Measurements from ENCODE around the gene MYOD1.

MYOD1 gene

DNA sequence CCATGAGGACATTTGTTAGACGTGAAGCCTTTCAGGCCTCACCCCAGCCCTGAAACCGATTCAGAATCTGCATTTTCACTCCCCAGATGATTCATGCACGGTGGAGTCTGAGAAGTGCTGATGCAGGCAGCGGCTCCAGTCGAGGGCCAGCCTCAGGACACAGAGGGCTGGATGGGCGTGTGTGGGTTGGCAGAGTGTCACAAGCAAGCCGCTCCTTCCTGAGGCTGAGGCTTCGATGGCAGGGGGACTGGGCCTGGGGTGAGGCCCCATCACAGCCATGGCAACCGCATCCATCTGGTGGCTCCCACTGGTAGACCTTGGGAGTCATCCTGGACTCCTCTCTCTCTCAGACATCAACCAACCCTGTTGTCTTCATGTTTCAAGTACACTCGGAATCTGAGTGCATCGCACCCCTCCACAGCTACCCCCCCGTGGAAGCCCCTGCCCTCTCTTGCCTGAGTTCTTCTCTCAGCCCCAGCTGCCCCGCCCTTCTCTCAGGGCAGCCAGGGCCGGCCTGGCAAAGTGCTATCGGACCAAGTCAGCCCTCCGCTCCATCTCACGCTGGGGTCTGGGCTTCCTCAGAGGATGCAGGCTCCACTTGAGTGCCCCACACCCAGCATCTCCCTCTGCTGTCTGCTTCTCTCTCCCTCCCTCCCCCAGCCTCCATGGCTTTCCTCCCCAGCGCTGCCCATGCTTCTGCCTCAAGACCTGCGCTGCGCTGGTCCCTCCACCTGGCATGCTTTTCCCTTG, 25.8 kb downstream of the MYOD1 start:
- Histone ChIP-seq H3K4me3 (no peak overlapping the region), H3K27ac (no peak overlapping the region)

DNA sequence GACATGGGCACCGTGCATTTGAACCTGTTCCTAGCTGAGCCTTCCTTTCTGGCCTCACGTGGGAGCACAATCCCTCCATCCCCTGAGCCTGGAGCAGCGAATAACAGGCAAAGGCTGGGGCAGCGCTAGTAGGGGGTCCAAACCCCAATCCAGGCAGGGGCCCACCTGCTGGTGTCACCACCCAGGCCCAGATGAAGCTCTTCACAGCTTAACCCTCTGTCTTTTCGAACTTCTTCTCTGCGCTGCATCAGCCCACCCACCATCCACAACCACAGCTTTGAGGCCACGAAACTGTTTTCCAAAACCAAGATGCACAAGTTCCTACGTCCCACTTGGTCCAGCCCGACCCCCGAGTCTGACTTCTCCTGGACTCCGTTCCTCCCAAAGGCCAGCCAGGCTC, 26.7 kb downstream of the MYOD1 start:
- Histone ChIP-seq H3K27ac (no peak overlapping the region), H3K4me3 (no peak overlapping the region)

DNA sequence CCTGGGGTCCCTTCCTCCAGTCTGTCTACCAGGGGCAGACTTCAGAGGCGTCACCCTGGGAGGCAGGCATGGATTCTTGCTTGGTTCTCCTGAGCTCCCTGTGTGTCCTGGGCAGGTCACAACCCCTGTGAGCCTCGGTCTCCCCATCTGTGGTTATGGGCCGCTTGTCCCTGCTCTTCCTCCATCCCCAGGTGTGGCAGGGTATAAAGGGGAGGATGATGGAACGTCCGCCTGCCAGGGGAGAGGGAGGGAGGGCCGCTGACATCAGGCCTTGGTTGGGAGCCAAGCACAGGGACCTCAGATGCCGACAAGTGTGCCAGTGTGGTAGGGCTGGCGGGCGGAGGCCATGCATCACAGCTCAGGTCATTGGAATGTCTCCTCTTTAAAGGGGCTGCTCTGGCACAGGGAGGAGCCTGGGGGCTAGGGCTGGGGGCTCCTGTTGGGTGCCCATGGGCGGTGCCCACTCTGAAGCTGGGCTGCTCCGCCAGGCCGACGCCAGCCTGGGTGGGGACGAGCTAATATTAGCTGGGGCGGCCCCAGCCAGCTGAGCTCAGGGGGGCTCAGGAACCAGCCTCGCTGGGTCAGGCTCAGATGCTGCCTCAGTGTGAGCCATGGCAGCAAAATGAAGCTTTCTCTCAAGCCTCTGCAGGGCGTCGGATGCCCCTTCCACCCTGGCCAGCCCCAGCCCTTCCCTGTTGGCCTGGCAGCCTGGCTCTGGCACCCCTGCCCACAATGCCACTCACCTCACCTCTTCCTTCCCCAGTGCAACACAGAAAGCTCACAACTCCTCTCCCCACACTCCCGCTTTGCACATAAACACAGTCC, 28.0 kb downstream of the MYOD1 start:
- Histone ChIP-seq H3K27ac (no peak overlapping the region), H3K4me3 (no peak overlapping the region)

DNA sequence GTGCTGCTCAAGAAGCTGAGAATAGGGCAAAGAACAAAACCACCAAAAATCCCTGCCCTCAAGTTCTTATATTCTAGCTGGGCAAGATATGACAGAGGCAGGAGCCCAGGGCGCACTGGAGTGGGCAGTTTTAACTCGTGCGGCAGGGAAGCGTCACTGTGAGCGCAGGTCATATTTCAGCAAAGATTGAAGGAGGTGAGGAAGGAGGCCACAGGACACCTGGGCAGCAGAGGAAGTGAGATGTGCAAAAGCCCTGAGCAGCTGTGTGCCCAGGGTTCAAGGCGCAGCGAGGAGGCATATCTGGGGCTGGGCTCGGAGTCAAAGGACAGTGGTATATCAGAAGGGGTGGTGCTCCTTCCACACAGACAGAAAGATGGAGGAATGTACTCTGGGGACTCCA, 28.7 kb downstream of the MYOD1 start:
- Histone ChIP-seq H3K4me3 (no peak overlapping the region), H3K27ac (no peak overlapping the region)

DNA sequence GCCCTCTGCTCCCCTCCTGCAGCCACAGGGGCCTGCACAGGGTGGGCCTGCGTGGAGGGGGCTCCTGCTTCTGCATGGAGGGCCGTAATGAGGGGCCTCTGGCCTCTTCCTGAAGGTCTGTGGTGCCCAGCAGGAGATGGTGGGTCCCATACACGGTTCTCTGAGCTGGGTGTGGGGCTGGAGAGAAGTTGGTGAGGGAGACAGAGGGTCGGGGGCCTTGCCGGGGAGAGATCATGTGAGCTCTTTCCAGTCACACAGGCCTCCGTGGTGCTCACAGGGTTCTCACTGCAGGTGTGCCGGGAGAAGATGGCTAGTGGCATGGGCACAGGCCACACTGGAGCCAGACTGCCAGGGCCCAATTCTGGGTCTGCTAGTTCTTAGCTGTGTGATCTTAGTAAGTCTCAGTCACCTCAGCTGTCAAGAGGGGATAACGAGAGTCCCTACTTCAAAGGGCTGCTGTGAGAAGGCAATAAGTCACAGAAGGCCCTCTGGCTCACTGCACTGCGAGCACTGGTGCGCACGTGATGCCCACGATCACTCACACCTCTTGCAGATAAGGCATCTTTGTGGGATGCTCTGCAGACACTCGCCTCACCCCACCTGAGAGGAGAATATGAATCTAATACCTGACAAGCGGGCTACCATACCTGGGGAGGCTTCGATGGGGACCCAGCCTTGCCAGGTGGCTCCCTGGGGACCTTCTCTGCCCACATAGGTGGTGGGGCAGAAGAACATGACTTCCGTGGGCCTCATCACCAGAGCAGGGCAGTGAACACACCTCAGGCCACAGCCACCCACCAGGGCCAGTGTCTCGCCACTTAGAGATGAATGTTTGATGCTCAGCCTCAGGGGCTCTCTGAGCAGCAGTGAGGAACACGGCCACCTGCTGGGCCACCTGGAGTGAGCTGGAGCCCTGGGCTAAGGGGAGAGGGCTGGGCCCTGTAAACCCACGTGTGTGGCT, 29.7 kb downstream of the MYOD1 start:
- no peak overlapping the region for H3K27ac ChIP-seq
- H3K4me3 ChIP-seq: no peak overlapping the region

DNA sequence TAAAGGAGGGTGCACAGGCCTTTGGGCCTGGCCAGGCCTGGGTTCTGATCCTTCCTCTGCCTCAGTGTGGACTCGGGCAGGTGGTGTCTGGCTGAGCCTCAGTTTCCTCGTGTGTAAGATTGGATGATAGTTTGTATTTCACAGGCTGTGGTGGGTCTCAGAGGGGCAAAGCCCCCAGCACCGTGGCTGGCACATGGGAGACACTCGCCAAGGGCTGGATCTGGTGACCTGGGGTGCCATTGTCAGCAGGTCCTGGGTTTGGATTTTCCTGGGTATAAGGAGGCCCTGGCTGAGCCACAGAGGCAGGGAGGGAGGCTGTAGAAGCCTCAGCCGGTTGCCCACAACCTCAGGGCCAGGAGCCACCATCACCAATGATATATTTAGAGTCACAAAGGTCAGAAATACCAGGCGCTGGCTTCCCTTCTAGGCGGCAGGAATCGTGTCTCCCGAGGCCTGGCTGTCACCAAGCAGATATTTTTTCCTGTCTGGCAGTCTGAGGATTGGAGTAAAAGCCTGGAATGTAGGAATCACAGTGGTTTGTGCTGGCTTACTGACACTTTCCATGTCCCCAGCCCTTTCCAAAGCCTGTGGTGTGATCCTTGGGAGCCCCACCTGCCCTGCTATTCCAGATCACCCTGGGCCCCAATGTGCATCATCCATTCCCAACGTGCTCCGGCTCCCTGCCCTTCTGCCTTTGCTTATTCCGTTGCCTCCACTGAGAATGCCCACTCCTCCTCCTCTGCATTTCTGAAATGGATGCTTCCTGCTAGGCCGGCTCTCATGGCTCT, 30.8 kb downstream of the MYOD1 start:
- H3K4me3 ChIP-seq: no peak overlapping the region
- H3K27ac ChIP-seq: no peak overlapping the region

DNA sequence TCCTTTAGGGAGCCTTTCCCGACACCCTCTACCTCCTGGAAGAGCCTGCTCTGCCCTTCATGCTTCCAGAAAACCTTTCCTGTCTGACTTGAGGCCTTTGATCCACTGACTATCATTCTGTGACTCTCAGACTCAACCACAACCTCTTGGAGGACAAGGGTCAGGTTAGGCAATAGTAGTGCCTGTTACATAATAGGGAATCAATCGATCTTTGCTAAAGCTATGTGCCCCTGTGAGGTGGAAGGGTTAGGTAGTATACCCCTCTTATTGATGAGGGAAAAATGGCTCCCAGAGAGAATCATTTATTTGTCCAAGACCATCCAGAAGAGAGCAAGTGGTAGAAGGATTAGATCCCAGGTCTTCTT, 31.4 kb downstream of the MYOD1 start:
- H3K27ac ChIP-seq: no peak overlapping the region

DNA sequence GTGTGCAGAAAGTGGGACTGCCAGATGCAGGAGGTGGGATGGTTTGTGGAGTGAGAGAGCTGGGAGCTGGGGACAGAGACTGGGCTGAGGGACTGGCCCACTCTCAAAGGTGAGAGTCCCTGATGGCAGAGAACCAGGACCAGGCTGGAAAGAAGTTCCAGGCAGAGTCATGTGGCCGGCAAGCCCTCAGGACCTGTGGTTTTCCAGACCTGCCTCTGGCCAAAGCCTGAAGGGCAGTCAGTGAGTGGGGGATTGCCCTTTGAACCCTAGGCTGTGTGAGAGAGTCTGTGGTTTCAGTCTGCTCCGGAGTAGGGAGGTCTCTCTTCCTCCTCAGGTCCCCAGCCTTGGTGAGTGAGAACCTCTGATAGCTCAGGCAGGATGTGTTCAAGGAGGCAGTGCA, 32.2 kb downstream of the MYOD1 start:
- no peak overlapping the region for H3K27ac ChIP-seq
- no peak overlapping the region for H3K4me3 ChIP-seq

More for the DNA sequence above, 31.4 kb downstream of the MYOD1 start:
- no peak overlapping the region for H3K4me3 ChIP-seq

DNA sequence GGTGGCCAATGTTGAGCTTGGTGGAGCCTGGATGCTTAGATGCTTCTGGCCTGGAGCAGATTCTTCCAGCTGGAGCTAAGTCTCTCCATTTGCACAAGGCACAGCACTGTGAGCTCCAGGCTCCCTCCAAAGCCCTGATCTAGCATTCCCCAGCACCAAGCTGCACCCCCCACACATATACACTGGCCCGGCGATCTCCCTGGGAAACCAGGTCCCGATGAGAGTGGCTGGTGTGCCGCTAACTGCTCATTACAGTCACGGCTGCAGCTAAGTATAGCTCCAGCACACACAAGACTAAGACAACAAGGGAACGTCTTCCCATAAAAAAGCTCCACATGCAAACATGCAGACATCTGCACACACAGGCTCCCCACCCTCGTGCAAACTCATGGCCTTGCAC, 32.8 kb downstream of the MYOD1 start:
- H3K27ac ChIP-seq: no peak overlapping the region
- no peak overlapping the region for H3K4me3 ChIP-seq

DNA sequence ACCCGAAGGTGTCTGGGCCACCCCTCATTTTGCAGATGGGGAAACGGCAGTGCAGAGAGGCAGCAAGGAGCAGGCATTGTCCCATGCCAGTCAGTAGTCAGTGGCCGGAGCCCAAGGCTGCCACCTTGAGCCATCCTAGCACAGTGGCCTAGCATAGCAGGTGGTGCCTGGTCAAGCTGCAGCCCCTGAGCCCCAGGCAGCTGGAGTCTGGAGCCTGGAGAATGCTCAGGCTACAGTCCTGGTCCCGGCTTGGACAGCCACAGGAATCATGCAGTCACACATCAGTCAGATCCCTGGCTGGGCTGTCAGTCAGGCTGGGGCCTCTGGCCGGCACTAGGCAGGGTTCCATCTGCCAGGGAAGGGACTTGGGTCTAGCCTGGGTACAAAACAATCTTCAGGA, 33.8 kb downstream of the MYOD1 start:
- H3K27ac ChIP-seq: no peak overlapping the region
- no peak overlapping the region for H3K4me3 ChIP-seq

DNA sequence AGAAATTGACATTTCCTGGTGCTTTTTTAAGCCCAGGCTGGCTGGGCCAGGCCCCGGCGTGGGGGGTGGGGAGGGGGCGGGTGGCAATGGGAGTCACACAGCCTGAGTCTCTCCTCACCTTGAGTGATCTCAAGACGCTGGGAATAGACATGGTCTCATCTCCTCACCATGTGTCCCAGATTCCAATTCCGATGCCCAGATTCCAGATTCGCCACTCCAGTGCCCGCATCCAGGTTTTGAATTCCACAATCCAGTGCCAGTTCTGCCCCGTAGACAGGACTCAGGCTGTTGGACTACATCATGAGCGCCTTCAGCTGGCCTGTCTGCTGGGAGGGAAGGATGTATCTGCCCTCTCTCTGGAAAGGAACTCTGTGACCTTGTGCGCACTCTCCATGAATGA, 34.3 kb downstream of the MYOD1 start:
- no peak overlapping the region for H3K27ac ChIP-seq

DNA sequence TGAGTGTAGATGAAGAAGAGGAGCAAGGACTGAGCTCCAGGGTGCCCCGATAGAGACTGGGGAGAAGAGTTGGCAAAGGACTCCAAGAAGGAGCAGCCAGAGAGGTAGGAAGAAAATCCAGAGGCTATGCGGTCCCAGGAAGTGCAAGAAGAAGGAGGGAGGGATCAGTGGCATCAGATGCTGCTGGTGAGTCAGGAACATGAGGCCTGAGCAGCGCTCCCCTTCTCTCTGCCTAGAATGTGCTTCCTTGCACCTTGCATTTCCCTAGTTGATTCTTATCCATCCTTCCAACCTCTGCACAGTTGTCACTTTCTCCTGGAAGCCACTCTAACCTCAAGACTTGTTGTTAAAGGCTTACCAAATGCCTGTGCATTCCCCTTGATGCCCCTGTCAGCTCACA, 36.5 kb downstream of the MYOD1 start:
- no peak overlapping the region for H3K4me3 ChIP-seq
- H3K27ac ChIP-seq: no peak overlapping the region

More for the DNA sequence above, 34.3 kb downstream of the MYOD1 start:
- no peak overlapping the region for H3K4me3 ChIP-seq

DNA sequence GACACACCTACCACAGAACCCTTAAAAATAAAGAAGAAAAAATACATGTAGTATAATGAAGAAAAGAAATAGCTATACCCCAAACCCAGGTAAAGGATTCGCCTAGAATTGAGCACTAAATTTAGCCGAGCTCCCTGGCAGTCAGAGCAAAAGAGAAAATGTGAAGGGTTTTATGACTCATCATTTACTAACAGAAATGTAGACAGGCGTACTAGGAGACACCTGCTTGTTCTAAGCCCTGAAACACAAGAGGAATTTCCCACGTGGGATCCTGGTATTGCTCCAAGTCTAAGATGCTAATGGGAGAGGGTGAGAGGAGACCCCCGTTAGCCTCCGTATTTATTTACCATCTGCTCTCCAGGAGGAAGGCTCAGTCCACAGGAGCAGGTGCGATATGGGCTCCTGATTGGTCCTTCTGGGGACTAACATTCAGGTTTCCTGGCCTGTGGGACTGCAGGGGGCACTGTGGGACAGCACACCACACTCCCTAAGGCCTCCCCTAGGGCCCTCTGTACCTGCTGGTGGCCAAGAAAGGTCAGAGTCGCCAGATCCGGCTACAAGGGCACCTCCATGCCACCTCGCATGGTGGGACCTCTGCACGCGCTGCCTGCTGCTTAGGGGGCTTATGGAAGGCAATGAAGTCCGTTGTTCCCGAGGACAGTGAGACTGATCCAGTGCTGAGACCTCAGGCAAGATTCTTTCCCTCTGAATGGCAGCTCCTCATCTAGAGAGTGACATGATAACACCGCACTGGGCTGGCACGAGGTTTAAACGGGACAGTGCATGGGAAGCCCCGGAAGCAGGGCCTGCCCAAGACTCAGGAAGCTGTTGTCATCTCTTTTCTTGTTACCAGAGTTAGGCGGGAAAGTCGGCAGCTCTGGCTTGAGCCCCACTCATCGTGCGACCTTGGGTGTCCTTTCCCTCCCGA, 41.0 kb downstream of the MYOD1 start:
- H3K4me3 ChIP-seq: no peak overlapping the region
- H3K27ac ChIP-seq: no peak overlapping the region

DNA sequence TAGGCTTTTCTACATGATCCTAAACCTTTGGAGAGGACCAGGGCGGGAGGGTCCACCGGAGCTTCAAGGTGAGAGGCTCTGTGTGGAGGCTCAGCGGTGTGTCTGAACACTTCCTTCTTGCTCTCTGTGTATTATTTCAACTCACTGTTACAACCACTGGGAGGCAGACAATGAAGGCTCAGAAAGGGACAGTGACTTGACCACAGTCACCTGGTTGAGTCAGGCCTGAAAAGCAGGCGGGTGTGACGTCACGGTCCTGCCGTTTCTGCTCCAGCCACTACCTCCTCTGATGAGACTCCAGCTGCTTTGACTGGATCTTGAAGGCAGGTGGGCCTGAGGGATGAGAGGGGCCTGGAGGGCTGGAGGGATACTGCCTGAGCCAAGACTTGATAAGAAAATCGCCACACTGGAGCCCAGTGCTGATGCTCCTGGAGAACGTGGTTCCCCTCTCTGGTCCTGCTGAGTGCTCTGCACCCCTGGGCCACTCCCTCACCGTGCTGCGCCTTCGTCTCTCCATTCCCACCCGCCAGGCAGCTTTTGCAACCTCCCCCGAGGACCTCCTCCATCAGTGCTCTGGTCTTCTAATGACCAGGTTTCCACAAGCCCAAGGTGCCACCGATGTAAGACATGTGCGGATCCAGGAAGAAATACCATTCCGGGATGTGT, 43.1 kb downstream of the MYOD1 start:
- H3K4me3 ChIP-seq: no peak overlapping the region
- no peak overlapping the region for H3K27ac ChIP-seq

DNA sequence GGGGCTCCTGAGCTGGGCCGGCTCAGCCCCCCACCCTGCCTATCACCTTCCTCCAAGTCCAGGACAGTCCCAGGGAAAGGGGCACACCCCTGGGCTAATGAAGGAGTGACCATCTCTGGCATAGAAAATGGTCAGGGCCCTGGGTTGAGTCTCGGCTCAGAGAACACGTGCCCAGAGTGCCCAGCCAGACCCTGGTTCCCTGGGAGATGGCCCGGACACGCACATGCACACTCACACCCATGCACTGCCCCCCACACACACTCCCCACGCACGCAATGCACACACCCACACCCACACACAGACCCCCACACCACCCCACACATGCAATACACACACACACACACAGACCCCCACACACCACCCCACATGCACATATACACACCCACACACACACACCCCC, 43.9 kb downstream of the MYOD1 start:
- no peak overlapping the region for H3K27ac ChIP-seq
- no peak overlapping the region for H3K4me3 ChIP-seq

DNA sequence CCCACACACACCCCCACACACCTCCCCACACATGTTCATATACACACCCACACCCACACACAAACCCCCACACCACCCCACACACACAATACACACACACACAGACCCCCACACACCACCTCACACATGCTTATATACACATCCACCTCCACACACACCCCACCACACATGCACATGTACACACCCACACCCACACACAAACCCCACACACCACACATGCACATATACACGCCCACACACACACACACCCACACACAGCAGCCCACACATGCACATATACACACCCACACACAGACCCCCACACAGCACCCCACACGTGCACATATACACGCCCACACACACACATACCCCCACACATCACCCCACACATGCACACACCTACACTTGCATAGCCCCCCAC, 44.3 kb downstream of the MYOD1 start:
- no peak overlapping the region for H3K27ac ChIP-seq

DNA sequence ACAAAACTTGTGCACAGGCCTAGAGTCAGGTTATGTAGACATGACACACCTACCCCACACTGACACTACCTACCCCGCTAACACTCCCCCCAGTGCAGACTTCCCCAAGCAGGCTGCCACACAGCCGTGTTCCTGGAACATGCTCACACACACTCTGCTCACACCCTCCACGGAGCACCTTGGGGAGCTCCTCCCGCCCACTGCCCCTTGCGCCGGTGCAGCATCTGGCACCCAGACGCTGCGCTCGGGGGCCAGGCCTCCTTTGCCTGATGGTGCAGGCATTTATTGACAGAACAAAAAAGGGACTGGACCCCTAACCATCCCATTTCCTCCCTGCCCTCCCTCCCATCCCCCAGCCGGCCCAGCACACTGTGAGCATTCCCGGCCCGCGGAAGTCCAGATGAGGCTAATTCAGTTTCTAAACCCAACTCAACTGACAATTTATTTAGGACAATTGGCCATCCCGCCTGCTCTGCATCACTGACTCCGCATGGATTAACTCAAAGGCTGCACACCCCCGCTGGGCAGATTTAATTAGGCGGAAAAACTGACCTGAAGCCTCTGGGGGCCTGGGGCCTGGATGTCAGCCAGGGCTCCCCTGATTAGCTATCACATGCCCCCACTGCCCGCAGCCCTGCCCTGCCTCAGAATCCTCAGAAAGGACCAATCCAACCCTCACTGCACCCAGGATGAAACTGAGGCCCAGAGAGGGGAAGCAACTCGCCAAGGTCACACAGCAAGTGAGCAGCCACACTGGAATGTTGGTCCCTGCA, 45.3 kb downstream of the MYOD1 start:
- Histone ChIP-seq H3K27ac (no peak overlapping the region), H3K4me3 (no peak overlapping the region)

More for the DNA sequence above, 44.3 kb downstream of the MYOD1 start:
- H3K4me3 ChIP-seq: no peak overlapping the region
